GDM1 (cell line): ENCODE results near the gene FCN2.

Experiments
- DNase-seq: peaks from one replicate; lab custom pipeline; 2025; lab: John Stamatoyannopoulos, UW

The FCN2 gene

DNA sequence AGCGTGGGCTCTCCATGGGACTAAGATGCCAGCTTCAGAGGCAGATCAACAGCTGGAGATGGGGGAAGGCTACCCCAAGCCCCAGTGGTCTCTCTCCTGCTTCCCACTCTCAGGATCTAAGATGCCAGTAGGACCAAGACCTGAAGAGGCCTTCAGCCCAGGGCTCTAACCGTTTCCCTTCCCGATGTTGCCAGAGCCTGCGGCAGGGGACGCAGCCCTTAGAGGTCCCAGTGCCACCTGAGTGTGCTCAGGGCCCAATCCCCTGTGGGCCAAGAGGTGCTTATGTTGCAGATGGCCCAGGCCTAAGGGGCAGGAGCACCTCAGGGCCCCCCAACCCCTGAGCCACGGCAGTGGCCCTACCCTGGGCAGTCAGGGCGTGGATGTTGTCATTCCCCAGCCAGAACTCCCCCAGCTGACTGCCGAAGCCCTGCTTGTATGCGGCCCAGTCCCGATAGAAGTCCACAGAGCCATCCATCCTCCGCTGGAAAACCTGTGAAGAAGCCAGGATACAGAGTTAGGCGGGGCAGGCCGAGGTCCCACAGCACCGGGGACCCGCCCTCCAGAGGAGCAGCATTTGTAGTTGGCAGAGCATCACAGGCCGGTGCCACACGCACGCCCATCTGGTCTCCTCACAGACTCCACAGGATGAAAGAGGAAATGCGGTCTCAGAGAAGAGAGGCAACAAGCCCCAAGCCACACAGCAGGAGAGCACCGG, 31.7 kb downstream of the FCN2 start:
- DNase-seq: no peak

GRCh38 chr9:134913041-134913712, 32.6 kb downstream of the FCN2 start:
- DNase-seq: no peak

DNA sequence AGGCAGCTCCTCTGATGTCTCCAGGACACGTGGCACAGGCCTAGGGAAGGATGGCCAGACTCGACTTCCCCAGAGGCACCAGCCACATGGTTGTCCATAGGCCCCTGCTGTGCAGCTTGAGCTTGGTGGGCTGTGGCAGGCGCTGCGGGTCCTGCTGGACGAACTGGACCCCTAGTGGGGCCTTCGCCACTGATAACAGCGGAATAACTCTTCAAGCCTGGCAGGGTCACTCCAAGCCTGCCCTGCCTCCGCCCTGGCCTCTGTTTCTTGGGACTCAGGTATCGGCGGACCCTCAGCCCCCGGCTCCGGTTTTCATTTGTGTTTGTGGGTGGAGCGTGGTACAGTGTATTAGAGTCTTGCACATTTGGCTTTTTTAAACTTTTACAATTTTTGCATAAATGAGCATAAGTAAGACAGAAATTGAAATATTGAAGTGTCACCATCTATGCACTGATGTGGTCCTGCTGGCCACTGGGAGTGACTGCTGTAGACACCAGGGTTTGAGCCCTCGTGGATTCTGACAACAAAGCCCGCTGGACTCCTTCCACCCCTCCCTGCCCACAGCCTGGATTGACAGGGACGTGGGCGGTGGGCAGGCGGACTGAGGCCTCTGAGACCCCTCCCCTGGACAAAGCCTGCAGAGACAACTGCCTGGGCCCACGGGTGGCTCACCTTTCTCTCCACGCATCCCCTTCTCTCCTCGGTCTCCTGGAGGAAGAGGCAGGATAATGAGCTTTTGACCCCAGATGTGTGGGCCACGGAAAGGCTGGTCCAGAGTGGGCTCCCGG, 33.3 kb downstream of the FCN2 start:
- no peak for DNase-seq

DNA sequence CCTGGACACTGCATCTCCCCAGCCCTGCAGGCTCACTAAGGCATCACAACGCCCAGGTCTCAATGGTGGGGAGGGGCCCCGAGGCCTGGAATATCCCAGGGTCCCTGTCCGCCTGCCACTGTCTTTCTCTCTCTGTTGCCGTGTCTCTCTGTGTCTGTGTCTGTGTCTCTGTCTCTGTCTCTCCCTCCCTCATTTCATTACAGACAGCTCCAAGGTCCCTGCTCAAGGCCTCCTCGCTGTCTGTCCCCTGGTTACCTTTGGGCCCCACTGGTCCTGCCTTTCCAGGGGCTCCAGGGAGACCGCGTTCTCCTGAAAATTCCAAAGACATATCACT, 33.9 kb downstream of the FCN2 start:
- no peak for DNase-seq

DNA sequence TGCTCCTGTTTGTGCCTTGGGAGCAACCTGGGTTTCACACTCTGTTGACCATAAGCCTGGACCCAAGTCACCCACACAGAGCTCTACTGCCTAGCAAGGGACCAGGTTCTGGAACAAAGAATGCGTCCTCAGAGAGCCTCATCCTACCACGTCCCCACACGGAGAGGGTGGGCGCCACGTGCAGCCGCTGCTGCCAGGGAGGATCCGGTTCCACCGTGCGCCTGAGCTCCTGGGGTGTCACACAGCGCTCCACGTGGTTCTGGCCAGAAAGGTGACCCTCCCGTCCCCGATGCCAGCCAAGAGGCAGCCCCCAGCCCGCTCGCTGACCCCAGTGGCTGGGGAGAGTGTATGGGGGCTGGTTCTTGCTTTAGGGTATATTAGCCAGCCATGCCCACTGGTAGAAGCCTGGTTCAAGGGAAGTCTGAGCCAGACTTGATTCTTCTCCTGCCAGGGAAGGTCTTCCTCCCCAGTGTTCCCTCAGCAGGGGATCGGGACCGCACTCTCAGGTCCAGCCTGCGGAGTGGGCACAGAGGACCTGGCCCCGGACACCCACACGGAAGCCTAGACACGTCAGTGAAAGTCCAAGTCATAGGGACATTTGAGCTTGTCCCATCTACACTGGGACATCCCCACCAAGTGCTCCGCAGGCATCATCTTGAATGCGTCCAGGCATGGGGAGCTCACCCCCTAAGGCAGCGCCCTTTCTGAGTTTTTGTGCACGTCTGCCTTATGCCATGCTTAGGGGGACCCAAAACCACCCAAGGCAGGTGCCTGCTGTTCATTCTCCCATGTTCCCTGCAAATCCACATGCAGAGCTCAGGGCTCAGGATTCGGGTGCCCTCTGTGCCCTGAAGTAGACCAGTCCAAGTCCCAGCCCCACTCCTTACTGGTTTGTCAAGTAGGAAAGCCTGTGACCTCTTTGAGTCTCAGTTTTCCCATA, 34.7 kb downstream of the FCN2 start:
- no peak for DNase-seq

GRCh38 chr9:134916161-134916665, 35.6 kb downstream of the FCN2 start:
- DNase-seq: no peak

GRCh38 chr9:134917431-134918373, 37.1 kb downstream of the FCN2 start, which contains the start of gene FCN1:
Gene FCN1, minus strand, starts transcription at chr9:134917912. Its CDS starts 41 bp downstream, at chr9:134917871.
- no peak for DNase-seq

DNA sequence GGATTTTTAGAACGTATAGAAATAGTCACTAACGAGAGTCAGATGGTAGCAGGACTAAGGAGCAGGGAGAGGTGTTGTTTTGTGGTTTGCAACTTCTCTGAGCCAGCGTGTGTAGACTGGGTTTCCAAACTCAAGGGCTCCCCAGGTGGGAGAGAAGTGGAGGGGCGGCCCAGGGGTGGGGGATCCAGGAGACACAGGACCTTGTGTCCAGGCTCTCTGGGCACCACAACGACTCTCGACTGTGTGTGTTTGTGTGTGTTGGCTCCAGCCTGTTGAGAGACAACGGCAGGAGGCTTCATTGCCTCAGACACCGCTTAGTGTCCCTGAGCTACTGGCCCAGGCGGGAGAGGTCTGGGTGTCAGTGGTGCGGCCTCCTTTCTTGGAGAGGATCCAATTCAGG, 38.0 kb downstream of the FCN2 start:
- DNase-seq: no peak

DNA sequence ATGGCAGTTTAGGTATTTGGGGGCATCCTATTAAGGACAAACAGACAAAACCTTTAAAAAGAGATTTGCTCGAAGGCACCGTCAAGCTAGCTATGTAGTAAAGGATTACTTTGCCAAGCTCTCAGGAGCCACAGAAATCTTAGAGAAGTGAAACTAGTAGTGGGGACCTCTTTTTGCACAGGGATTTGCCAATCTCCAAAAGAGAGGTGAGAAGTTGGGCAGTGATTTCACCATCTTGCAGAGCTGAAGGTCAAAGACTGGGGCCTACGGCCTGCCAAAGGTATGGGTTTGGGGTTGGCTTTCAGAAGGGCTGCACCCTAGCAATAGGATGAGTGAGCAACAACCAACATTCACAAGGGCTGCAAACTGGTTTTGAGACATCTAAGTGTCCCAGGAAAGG, 38.7 kb downstream of the FCN2 start:
- no peak for DNase-seq

DNA sequence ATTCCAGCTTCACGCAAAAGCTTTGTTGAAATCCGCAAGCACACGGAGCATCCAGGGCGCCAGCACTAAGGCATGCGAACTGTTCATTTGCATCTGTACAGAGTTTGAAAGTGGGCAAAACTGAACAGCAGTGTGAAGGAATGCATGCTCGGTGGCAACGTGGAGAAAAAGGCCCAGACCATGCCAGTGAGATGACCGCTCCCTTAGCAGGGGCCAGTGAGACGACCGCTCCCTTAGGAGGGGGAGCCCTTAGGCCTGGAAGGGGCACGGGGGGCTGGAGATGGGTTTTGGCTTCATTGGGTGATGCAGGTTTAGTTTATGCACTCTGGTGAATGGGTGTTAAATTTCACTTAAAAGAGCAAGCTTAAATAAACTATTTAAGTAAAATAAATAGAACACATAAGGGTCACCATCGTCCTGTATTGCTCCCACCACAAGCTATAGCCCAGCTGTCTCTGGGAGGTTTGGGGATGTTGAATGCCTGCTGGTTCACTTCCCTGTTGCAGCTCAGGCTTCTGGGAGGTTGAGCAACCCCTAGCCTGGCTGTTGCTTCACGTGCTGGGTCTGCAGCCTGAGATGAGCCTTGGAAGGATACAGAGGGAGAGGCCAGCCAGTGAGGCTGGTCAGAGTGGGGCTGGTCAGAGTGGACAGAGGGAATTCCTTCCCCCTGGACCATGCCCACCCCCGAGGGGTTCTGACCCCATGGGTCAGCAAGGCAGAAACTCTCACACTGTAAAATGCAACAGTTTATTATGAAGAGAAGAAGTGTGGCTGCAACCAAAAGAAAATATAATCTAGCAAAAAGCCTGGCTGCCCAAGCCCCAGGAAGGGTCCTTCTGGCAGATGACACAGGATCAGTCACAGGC, 41.7 kb downstream of the FCN2 start:
- no peak for DNase-seq

DNA sequence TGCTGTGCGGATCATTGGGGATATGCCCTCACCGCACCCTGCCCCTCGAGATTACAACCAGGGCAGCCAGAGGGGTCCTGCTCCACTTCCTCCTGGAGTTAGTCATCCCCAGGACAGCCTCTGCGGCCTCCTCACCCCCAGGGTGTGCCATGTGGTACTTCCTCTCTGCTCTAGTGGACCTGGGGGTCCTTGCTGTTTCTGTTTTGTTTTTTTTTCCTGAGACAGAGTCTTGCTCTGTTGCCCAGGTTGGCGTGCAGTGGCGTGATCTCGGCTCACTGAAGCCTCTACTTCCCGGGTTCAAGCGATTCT, 42.3 kb downstream of the FCN2 start:
- no peak for DNase-seq

DNA sequence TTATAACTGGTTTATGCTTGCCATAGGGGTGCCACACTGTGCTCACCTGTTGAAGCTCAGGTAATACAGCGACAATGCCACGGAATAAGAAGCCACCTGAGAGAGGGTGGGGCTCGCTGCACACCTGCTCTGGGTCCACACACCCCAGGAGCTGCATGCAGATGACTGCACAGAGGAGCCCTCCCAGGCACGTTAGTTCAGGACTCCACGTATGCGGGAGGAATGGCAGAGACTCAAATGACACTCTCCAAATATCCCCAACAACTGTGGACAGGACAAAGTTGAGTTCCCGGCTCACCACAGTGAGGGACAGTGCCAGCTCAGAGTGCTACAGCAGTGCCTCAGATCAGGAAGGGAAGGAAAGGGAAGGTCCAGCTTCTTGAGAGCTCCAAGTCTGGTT, 42.9 kb downstream of the FCN2 start:
- no peak for DNase-seq

DNA sequence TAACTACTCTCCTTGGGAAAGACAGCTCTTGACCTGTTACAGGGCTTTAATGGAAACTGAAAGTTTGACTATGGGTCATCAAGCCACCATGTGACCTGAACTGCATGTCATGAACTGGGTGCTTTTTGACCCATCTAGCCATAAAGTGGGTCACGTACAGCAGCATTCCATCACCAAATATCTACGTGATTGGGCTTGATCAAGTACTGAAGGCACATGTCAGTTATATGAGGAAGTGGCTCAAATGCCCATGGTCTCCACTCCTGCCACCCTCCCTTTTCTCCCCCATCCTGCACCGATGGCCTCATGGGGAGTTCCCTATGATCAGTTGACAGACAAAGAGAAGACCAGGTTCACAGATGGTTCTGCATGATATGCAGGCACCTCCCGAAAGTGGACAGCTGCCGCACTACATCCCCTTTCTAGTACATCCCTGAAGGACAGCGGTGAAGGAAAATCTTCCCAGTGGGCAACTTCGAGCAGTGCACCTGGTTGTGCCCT, 44.5 kb downstream of the FCN2 start:
- no peak for DNase-seq

DNA sequence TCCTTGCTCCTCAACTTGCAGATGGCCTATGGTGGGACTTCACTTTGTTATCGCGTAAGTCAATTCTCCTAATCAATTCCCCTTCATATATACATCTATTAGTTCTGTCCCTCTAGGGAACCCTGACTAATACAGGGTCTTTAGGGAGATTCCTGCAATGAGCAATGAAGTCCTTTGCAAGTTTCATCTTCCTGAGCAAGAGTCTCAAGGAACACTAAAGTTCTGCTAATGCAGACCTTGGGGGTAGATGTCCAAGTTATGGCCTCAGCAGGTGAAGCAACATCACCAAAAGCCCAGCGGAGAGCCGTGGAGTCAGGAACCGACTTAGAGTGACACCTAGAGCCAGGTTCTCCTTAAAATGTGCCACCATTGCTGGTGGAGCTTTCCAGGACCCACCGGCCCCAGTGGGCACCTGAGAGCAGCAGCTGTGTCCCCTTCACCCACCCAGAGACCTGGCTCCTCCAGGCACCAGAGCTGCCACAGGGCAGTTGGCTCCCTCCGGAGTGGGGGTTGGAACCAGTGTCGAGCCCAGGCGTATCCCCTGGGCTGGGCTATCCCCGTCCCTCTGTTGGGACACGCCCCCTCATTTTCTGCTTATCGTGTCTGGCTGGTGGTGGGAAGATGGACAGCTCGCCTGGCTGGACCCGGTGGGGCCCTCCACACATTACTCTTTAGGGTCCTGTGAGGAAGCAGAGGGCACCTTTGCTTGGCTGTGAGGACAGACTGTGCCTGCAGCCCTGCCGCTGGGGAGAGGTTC, 48.0 kb downstream of the FCN2 start:
- DNase-seq: no peak

DNA sequence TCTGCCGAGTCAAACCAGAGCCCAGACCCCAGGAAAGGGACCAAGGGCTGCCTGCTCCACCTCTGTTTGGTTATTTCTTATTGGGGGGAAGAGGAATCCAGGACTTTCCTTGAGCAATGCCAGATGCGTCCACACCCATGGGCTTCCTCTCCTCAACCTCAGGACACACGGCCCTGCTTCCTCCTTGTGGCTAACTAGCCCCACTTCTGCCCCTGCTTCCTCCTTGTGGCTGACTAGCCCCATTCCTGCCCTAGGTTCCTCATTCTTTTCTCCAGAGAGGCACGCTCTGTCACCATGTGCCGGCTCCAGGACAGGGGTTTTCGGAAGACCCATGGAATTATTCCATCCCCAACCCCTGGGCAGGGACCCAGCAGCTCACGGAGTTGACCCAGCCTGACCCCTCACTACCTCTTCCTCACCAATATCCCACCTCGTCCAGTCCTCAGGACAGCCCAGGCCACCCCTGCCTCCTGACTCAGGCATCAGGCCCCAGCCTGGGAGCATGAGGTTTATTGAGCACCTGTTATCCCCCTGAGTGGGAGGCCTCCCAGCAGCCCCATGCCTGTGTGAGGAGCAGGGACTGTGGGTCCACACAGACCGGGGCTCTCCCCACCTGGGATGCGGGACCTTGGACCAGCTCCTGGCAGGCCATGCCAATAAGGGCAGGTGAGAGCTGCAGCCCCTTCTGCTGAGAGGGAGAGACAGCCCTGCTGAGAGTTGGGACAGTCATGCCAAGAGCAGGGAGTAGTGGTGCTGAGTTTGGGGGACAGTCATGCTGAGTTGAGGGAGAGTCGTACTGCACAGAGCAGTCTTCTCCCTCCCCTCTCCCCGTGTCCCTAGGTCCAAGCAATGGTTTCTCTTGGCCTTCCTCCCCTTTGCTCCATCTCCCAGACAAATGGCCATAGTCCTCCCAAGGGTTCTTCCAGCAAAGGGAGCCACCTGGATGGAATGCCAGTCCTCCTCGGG, 48.9 kb downstream of the FCN2 start:
- DNase-seq: peak; percentile 79

DNA sequence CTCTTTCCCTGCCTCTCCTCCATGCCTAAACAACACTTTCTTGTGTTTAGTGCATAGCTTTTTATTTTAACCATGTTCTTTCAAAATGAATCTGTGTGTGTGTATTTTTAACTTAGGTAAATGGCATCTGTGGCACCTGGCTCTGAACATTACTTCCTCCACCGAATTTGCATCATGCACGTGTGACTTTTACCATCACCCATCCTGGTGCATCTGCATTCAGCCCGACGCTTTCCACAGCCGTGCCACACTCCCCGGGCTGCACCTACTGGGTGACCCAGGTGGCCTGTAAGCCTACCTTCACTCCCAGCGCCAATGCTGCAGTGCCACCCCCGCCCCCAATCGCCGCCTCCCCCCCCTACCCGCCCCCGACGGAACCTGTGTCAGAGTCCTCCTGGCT, 49.8 kb downstream of the FCN2 start:
- no peak for DNase-seq

GRCh38 chr9:134932171-134932570, 51.6 kb downstream of the FCN2 start:
- DNase-seq: no peak

DNA sequence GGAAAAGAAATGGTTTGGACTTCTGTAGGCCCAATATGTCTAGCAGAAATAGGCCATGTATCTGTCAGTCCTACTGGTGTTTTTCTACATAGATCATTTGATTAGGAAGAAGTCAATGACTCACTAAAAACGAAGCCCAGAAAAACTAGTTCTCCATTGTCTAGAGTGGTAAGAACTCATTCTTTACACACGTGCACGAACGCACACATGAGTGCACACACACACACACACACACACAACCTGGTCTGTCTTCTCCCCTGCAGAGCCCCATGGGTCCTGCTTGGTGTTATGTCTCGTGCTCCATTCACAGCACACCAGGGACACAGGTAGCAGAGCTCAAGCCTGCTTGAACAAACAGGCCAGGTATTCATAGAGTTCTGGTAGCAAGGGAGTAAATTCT, 52.0 kb downstream of the FCN2 start:
- DNase-seq: no peak
